Spinal cord (tissue), 10 donors: ENCODE data around the gene ESYT2. TPM values are rescaled to one million over a fixed set of nuclear protein-coding genes. Genes with fewer than 3 reads are reported as not detected.

Source experiments
- DNase-seq, 6 donors: peaks; one replicate each; pipeline versions ENCODE4 v3.0.0 to v3.0.0-alpha.2; 2013 to 2015; ENCODE audit warnings: low spot score in 6 of 6, low read depth in 4 of 6
- H3K27ac ChIP-seq: one replicate; pipeline ENCODE4 v1.5.1; 2013; ENCODE audit warnings: low read depth, low read length, control low read depth
- H3K27me3 ChIP-seq: one replicate; pipeline ENCODE4 v1.6.1; 2013; ENCODE audit warnings: low read length; ENCODE audit not compliant: control insufficient read depth, insufficient read depth
- H3K36me3 ChIP-seq: one replicate; pipeline ENCODE4 v1.6.1; 2013; ENCODE audit warnings: low read length; ENCODE audit not compliant: control insufficient read depth, insufficient read depth
- H3K4me1 ChIP-seq: one replicate; pipeline ENCODE4 v1.6.1; 2013; ENCODE audit warnings: low read length; ENCODE audit not compliant: control insufficient read depth, insufficient read depth
- H3K4me3 ChIP-seq: one replicate; pipeline ENCODE4 v1.5.1; 2013; ENCODE audit warnings: low read depth, low read length, control low read depth
- H3K9me3 ChIP-seq: one replicate; pipeline ENCODE4 v1.6.1; 2013; ENCODE audit warnings: low read length; ENCODE audit not compliant: control insufficient read depth, insufficient read depth
- WGBS: methylation state at CpG from one replicate; pipeline ENCODE4 v1.1.5; 2013; ENCODE audit warnings: missing lambda C conversion rate; ENCODE audit not compliant: insufficient coverage; 5-methylcytosine and 5-hydroxymethylcytosine counted together
- polyA plus RNA-seq, 2 donors: library from polyadenylated mRNA; unstranded; fragments of 120-200 nt; gene quantifications; one replicate each; pipeline ENCODE4 v1.2.1, GENCODE V29; 2013; ENCODE audit not compliant: insufficient read length in 2 of 2
- total RNA-seq, 2 donors: library from RNA; depleted of rRNA in 1 of 2; stranded (reverse); fragments of 120-200 nt in 1 of 2; fragments of >200 nt in 1 of 2; gene quantifications; one replicate each; pipeline versions ENCODE4 v1.2.3 to v1.2.4, GENCODE V29; 2013 to 2014
- donor health status: healthy.

Gene ESYT2
- total and polyA plus RNA-seq, 4 donors, result 28.0 to 73.9 (median 51.9) TPM

- no peak overlapping the region for H3K27ac ChIP-seq
- WGBS, result 69% methylated on average over 5 of the region's 6 CpGs
- H3K4me3 ChIP-seq, result no peak overlapping the region
- no peak for DNase-seq
- H3K9me3 ChIP-seq, result no peaks in the 10 kb centered on the region
- no peaks in the 10 kb centered on the region for H3K27me3 ChIP-seq
- H3K36me3 ChIP-seq, result peaks cover 25% of the 10 kb centered on the region
- H3K4me1 ChIP-seq, result peaks cover 4% of the 10 kb centered on the region
Measured at GRCh38 chr7:158731761-158732160, 97.5 kb downstream of the ESYT2 start.

GRCh38 chr7:158730383-158731346 is 98.6 kb downstream of the ESYT2 start:
- H3K27me3 ChIP-seq, result no peaks in the 10 kb centered on the region
- H3K4me1 ChIP-seq, result peaks cover 4% of the 10 kb centered on the region
- H3K4me3 ChIP-seq, result no peak overlapping the region
- peaks cover 21% of the 10 kb centered on the region for H3K36me3 ChIP-seq
- WGBS, result 51% methylated on average over 11 of the region's 23 CpGs
- DNase-seq, result peak in 2 of 6 donors; percentile 20 to 35
- H3K9me3 ChIP-seq, result no peaks in the 10 kb centered on the region
- no peak overlapping the region for H3K27ac ChIP-seq

- peaks cover 4% of the 10 kb centered on the region for H3K4me1 ChIP-seq
- no peaks in the 10 kb centered on the region for H3K27me3 ChIP-seq
- H3K36me3 ChIP-seq, result peaks cover 21% of the 10 kb centered on the region
- DNase-seq, result no peak
- no peak overlapping the region for H3K27ac ChIP-seq
- no peak overlapping the region for H3K4me3 ChIP-seq
- no peaks in the 10 kb centered on the region for H3K9me3 ChIP-seq
- 92% methylated on average over 6 of the region's 7 CpGs for WGBS
Measured at GRCh38 chr7:158729646-158730382, 99.5 kb downstream of the ESYT2 start.

- Histone ChIP-seq H3K36me3 (peaks cover 15% of the 10 kb centered on the region), H3K27me3 (no peaks in the 10 kb centered on the region), H3K4me3 (no peak overlapping the region), H3K27ac (no peak overlapping the region), H3K9me3 (no peaks in the 10 kb centered on the region), H3K4me1 (peaks cover 4% of the 10 kb centered on the region)
- no peak for DNase-seq
- 90% methylated on average over 11 of the region's 16 CpGs for WGBS
Measured at GRCh38 chr7:158728911-158729645, 100.2 kb downstream of the ESYT2 start.

GRCh38 chr7:158727690-158728089 is 101.6 kb downstream of the ESYT2 start:
- Histone ChIP-seq H3K36me3 (peaks cover 8% of the 10 kb centered on the region), H3K27ac (no peak overlapping the region), H3K4me3 (no peak overlapping the region), H3K9me3 (no peaks in the 10 kb centered on the region), H3K4me1 (peaks cover 4% of the 10 kb centered on the region), H3K27me3 (no peaks in the 10 kb centered on the region)
- DNase-seq, result no peak
- 100% methylated on average over 5 of the region's 5 CpGs for WGBS

GRCh38 chr7:158726277-158726807 is 103.0 kb downstream of the ESYT2 start:
- 90% methylated on average over 2 of the region's 4 CpGs for WGBS
- Histone ChIP-seq H3K27me3 (no peaks in the 10 kb centered on the region), H3K27ac (no peak overlapping the region), H3K4me3 (no peak overlapping the region), H3K36me3 (peaks cover 8% of the 10 kb centered on the region), H3K4me1 (peaks cover 4% of the 10 kb centered on the region), H3K9me3 (no peaks in the 10 kb centered on the region)
- no peak for DNase-seq

GRCh38 chr7:158725506-158725800 is 103.9 kb downstream of the ESYT2 start:
- H3K36me3 ChIP-seq, result peaks cover 8% of the 10 kb centered on the region
- DNase-seq, result no peak
- peaks cover under 1% of the 10 kb centered on the region for H3K4me1 ChIP-seq
- no peaks in the 10 kb centered on the region for H3K27me3 ChIP-seq
- H3K9me3 ChIP-seq, result no peaks in the 10 kb centered on the region
- WGBS, result 84% methylated on average over 3 of the region's 4 CpGs
- H3K27ac ChIP-seq, result no peak overlapping the region
- no peak overlapping the region for H3K4me3 ChIP-seq

- no peak overlapping the region for H3K4me3 ChIP-seq
- no peaks in the 10 kb centered on the region for H3K4me1 ChIP-seq
- H3K9me3 ChIP-seq, result no peaks in the 10 kb centered on the region
- H3K36me3 ChIP-seq, result peaks cover 5% of the 10 kb centered on the region
- 88% methylated on average over 15 of the region's 21 CpGs for WGBS
- H3K27ac ChIP-seq, result no peak overlapping the region
- H3K27me3 ChIP-seq, result no peaks in the 10 kb centered on the region
- no peak for DNase-seq
Measured at GRCh38 chr7:158724658-158725505, 104.4 kb downstream of the ESYT2 start.
